ENCODE results near the gene NFKB2.

GRCh38 chr10:102405108-102405571 is 9.6 kb downstream of the NFKB2 start:
- TF ChIP-seq FOXM1 (IDR thresholded peaks at IDR 0.05; ENCODE audit: borderline replicate concordance) (no peak), ELF4 (IDR thresholded peaks at IDR 0.05) (no peak), TARDBP (IDR thresholded peaks at IDR 0.05) (no peak), BHLHE40 (IDR thresholded peaks at IDR 0.05; ENCODE audit: borderline replicate concordance) (no peak)

All from HEK293T (cell line).